NCI-H128 (cell line): Measurements from ENCODE around the gene COL5A1.

Experiments used
- DNase-seq: peaks from one replicate; lab custom pipeline; 2025; ENCODE audit not compliant: unreplicated experiment; lab: John Stamatoyannopoulos, UW

Gene COL5A1

DNA sequence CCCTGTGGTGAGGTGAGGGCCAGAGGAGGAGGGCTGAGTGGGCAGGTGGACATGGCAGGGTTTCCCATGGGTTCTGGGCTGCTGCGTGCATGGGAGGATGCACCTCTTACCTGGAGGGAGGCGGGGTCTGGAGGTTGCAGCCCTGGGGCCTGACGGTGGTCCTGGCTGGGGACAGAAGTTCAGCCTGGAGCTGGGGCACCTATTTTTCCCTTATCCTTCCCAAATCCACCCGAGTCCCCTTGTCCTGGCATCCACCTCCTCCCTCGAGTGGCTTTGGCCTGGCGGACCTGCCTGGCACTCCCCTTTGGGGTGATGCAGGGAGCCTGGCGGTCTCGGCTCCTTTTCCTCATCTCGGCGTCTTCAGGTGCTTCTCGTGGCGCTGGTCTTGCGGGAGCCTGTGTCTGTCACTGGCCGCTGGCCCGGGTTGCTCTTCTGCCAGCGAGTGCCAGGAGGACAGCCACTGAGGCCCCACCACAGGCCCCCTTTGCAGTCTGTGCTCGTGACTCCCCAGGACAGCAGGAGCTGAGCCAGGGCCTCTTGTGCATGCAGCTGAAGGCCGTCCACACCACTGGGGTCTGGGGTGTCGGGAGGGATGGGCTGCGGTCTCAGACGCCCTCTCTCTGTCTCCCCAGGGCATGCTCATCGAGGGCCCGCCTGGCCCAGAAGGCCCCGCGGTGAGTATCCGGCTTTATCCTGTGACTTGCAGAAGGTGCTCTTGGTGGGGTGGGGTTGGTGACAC lies 96.4 kb downstream of the COL5A1 start:
- no peak for DNase-seq

GRCh38 chr9:134738869-134739659 lies 97.5 kb downstream of the COL5A1 start:
- no peak for DNase-seq

DNA sequence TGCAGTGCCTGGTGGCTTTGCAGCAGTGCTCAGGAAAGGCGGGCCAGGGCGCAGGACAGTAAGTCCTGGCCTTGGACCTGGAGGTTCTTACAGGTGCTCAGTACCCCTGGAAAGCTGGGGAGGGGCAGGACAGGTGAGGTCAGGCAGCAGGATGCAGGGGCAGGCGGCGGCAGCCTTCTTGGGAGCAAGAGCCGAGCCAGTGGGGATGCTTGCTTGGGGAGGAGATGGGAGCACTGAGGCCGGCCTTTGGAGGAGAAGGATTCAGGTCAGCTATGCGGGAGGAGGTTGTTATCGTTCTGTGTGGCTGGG lies 98.0 kb downstream of the COL5A1 start:
- no peak for DNase-seq

DNA sequence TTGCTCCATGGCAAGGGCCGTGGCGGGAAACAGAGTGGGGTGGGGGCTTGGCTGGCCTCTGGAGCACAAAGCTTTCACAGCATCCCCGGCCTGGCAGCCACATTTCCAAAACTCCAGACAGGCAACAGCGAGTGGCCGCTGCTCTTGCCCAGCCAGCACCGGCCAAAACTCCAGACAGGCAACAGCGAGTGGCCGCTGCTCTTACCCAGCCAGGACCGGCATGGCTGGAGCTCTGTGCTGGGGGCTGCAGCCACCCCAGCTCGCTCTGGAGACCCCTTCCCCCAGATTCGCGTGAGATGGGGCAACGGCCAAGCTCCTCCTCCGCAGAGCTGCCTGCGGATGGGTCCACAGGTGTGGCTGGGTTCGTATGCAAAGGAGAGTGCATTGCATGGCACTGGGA lies 98.5 kb downstream of the COL5A1 start:
- DNase-seq, result no peak

GRCh38 chr9:134741846-134742245 lies 100.2 kb downstream of the COL5A1 start:
- no peak for DNase-seq

GRCh38 chr9:134742822-134743535 lies 101.4 kb downstream of the COL5A1 start:
- no peak for DNase-seq

GRCh38 chr9:134743853-134744252 lies 102.2 kb downstream of the COL5A1 start:
- DNase-seq, result no peak

DNA sequence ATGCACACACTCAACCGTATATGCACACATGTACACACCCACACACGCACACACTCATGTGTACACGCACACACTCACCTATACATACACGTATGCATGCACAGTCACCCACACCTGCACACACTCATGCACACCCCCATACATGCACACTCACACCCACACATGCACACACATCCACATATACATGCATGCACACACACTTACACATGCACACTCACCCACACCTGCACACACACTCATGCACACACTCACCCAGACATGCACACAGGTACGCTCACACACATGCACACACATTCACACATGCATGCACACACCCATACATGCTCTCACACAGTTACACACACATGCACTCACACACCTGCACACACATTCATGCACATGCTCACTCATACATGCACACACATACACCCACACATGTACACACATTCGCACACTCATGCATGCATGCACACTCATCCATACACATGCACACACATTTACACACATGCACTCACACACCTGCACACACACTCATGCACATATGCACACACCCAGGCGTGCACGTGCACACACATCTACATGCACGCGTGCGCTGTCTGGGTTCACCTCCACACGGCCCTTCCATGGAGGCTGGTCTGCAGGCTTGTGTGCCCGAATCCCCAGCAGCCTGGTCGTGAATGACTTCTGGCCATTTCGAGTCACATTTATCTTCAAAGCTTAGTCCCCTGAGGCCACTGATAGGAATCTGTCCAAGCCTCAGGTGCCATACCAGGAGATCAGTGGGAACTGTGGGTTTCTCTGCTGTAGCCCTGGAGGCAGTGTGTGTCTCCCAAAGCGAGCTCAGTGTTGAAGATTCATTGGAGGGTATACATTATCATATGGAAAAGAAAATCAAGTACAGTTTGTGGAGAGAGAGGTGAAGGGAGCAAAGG lies 103.0 kb downstream of the COL5A1 start:
- DNase-seq, result no peak

DNA sequence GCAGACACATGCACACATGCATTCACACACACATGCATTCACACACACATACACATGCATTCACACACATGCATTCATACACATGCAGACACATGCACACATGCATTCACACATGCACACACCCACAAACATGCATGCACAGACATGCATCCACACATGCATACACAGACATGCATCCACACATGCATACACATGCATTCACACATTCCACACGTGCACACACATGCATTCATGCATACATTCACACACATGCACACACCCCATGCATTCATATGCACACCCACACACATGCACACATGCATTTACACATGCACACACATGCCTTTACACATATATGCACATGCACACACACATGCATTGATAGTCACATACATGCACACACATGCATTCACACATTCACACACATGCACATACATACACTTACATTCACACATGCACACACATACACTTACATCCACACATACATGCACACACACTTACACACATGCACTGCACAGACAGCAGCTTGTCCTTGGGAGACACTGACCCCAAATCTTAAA lies 106.4 kb downstream of the COL5A1 start:
- no peak for DNase-seq

DNA sequence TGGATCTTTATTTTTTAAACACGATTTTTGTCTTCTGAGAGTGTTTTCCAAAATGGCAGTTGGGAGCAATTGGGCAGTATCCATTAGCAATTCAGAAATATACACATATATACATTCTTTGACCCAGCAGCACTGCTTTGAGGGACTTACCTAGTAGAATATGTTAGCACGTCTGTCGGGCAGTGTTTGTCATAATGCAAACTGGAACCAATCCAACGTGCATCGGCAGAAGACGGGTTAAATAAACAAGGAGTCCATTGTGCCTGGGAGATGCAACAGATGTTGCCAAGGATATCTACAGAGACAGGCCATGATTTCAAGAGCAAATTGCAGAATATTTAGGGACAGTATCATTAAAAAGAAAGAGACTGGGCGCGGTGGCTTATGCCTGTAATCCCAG lies 107.0 kb downstream of the COL5A1 start:
- DNase-seq, result no peak

- no peak for DNase-seq
Measured at GRCh38 chr9:134750450-134751155, 109.0 kb downstream of the COL5A1 start.

DNA sequence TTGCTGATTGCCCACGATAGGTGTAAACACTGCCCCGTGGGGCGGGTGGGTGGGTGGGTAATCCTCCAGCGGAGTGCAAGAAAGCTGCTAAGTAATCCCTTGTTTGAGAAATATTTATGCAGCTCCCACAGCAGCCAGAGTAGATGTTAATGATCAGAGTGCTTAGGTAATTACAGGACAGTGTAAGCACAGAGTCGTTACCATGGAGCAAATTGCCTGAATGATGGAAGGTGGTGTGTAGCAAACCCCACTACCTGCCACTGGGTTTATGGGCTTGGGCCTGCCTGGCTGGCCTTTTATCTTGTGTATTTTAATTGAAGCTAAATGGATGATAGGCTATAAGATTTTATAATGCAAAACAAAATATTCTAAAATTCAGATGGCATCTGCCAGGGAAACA lies 110.0 kb downstream of the COL5A1 start:
- DNase-seq, result no peak

- no peak for DNase-seq
Measured at GRCh38 chr9:134752471-134753168, 111.0 kb downstream of the COL5A1 start.

DNA sequence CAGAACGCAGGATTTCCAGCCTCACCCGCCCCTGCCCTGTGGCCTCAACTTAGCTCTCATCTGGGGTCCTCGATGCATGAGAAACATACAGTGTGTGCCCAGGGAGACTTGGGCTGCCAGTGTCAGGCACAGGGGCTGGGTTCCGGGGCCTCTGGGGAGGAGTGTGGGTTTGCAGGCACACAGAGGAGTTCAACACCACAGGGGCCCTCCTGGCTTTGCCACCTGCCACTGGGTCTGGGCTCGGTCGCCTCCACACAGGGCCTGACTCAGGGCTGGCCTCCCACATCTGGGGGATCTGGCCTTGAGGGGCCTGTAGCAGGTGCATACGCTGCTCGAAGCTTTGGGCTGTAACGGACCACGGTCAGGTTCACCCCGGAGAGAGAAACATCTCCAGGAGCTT lies 111.6 kb downstream of the COL5A1 start:
- DNase-seq, result no peak

GRCh38 chr9:134755221-134755907 lies 113.8 kb downstream of the COL5A1 start:
- DNase-seq, result no peak

DNA sequence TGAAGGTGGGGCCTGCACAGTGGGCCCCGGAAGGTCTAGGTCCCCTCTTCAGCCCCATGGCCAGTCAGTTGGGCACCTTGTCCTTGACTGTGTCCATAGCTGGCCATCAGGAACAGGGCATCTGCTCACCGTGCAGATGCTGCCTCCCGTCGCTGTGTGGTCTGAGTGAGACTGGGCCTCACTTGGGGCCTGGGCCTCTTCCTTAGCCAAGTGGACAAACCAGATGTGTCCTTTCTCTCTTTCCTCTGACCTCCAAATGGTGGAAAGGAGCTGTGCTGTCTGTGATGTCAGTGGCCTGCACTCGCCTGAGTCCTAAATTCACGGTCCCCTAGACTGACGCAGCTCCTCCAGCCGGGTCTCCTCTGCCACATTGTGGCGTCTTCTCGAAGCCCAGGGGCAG lies 114.5 kb downstream of the COL5A1 start:
- DNase-seq, result no peak

GRCh38 chr9:134757216-134757975 lies 115.8 kb downstream of the COL5A1 start:
- DNase-seq, result no peak

GRCh38 chr9:134758949-134759607 lies 117.5 kb downstream of the COL5A1 start:
- no peak for DNase-seq
